H1 (cell line): ENCODE measurements around the gene CNTN5. TPM values are rescaled to one million over a fixed set of nuclear protein-coding genes. Genes with fewer than 3 reads are reported as not detected.
A peak's percentile ranks its signal among the peaks of the same experiment; 100 is the strongest.

Experiments
- CTCF ChIA-PET: fragments of 300-600 bp; sonication (Branson Sonifier 250); formaldehyde crosslinking; loops from one replicate; lab custom pipeline; 2021; ENCODE audit not compliant: partially characterized antibody; lab: Charles Lee
- POLR2A ChIA-PET: fragments of 300-600 bp; sonication (Branson Sonifier 250); formaldehyde crosslinking; loops from one replicate; lab custom pipeline; 2021; ENCODE audit warnings: inconsistent platforms; ENCODE audit not compliant: partially characterized antibody; lab: Charles Lee
- DNase-seq, 2 experiments: peaks; one replicate each; pipeline versions ENCODE4 v3.0.0 to v3.0.0-alpha.2; 2010 to 2022; ENCODE audit warnings: low spot score in 2 of 2, low read depth in 1 of 2, mixed read lengths in 1 of 2
- FAIRE-seq: peaks from 2 replicates; lab custom pipeline; 2011; peaks lifted over from hg19 to GRCh38; lab: Jason Lieb, UNC
- H2AFZ ChIP-seq: 2 replicates; pipeline ENCODE4 v1.8.1; 2012; ENCODE audit warnings: low read length, inconsistent platforms
- H2AK5ac ChIP-seq: 2 replicates; pipeline ENCODE4 v1.6.1; 2013; ENCODE audit warnings: low read depth, low read length
- H2BK120ac ChIP-seq: replicated peaks from 2 replicates; pipeline ENCODE3; 2013; ENCODE audit warnings: low read depth, low read length, inconsistent platforms
- H2BK12ac ChIP-seq: 2 replicates; pipeline ENCODE4 v1.6.1; 2013; ENCODE audit warnings: low read depth, low read length
- H2BK15ac ChIP-seq: 2 replicates; pipeline ENCODE4 v1.6.1; 2013; ENCODE audit warnings: low read length
- H2BK20ac ChIP-seq: 2 replicates; pipeline ENCODE4 v1.6.1; 2013; ENCODE audit warnings: low read length
- H2BK5ac ChIP-seq: 2 replicates; pipeline ENCODE4 v1.6.1; 2013; ENCODE audit warnings: low read depth, low read length
- H3K14ac ChIP-seq: 2 replicates; pipeline ENCODE4 v1.6.1; 2013; ENCODE audit warnings: inconsistent platforms; ENCODE audit not compliant: insufficient read length
- H3K18ac ChIP-seq: 2 replicates; pipeline ENCODE4 v1.6.1; 2013; ENCODE audit warnings: low read length; ENCODE audit errors: extremely low read depth
- H3K23ac ChIP-seq: 2 replicates; pipeline ENCODE4 v1.6.1; 2013; ENCODE audit warnings: inconsistent platforms; ENCODE audit not compliant: insufficient read length
- H3K23me2 ChIP-seq: 2 replicates; pipeline ENCODE4 v1.6.1; 2013; ENCODE audit warnings: low read depth, low read length
- H3K27ac ChIP-seq: 2 replicates; pipeline ENCODE4 v1.6.1; 2011; ENCODE audit warnings: low read depth, low read length, inconsistent platforms
- H3K27me3 ChIP-seq, 4 experiments: replicated peaks in 1 of 4; 1 replicate in 1 of 4; 2 replicates in 3 of 4; pipeline versions ENCODE4 v1.6.1 to v1.8.1; 2011 to 2013; ENCODE audit warnings: low read length in 3 of 4, mild to moderate bottlenecking in 3 of 4, inconsistent platforms in 2 of 4, mixed read lengths in 2 of 4, moderate library complexity in 1 of 4; ENCODE audit not compliant: control insufficient read depth in 3 of 4, insufficient read depth in 3 of 4; ENCODE audit errors: extremely low read depth in 1 of 4
- H3K36me3 ChIP-seq, 4 experiments: 2 replicates each; pipeline versions ENCODE4 v1.6.1 to v1.8.1; 2011 to 2013; ENCODE audit warnings: mild to moderate bottlenecking in 4 of 4, low read length in 3 of 4, moderate library complexity in 2 of 4, control low read depth in 1 of 4, inconsistent platforms in 1 of 4; ENCODE audit not compliant: insufficient read depth in 4 of 4, control insufficient read depth in 2 of 4
- H3K4ac ChIP-seq: replicated peaks from 2 replicates; pipeline ENCODE3; 2013; ENCODE audit warnings: low read length, low read depth, mixed read lengths, inconsistent platforms; ENCODE audit not compliant: insufficient read length
- H3K4me1 ChIP-seq, 4 experiments: replicated peaks in 1 of 4; 1 replicate in 1 of 4; 2 replicates in 3 of 4; pipeline versions ENCODE4 v1.6.1 to v1.8.1; 2011 to 2013; ENCODE audit warnings: low read length in 3 of 4, inconsistent platforms in 2 of 4, mixed read lengths in 1 of 4; ENCODE audit not compliant: insufficient read depth in 4 of 4, control insufficient read depth in 3 of 4
- H3K4me2 ChIP-seq, 2 experiments: 2 replicates each; pipeline versions ENCODE4 v1.6.1 to v1.8.1; 2011 to 2013; ENCODE audit warnings: low read depth in 2 of 2, low read length in 2 of 2, control low read depth in 1 of 2, inconsistent platforms in 1 of 2, mild to moderate bottlenecking in 1 of 2; ENCODE audit not compliant: insufficient read depth in 1 of 2
- H3K4me3 ChIP-seq, 4 experiments: fragments of 200-600, 300-600 bp in 1 of 4; sonication (generic), shearing (Covaris generic), sonication (Bioruptor Twin) in 1 of 4; 2 replicates each; pipeline versions ENCODE4 v1.5.1 to v1.8.1; 2011 to 2016; ENCODE audit warnings: low read length in 4 of 4, low read depth in 3 of 4, control low read depth in 2 of 4, inconsistent platforms in 2 of 4, mild to moderate bottlenecking in 2 of 4, mixed read lengths in 1 of 4, moderate library complexity in 1 of 4; ENCODE audit not compliant: insufficient read depth in 2 of 4; ENCODE audit errors: extremely low read depth in 1 of 4
- H3K56ac ChIP-seq: replicated peaks from 2 replicates; pipeline ENCODE3; 2013; ENCODE audit warnings: low read depth, mild to moderate bottlenecking, mixed read lengths, low read length, inconsistent platforms; ENCODE audit not compliant: insufficient read length
- H3K79me1 ChIP-seq: 2 replicates; pipeline ENCODE4 v1.6.1; 2013; ENCODE audit warnings: low read depth, low read length, control low read depth
- H3K79me2 ChIP-seq, 2 experiments: 2 replicates each; pipeline versions ENCODE4 v1.6.1 to v1.8.1; 2012 to 2013; ENCODE audit warnings: low read length in 2 of 2, mild to moderate bottlenecking in 2 of 2, inconsistent platforms in 1 of 2; ENCODE audit not compliant: insufficient read depth in 2 of 2, control insufficient read depth in 1 of 2
- H3K9ac ChIP-seq, 4 experiments: replicated peaks in 1 of 4; 1 replicate in 1 of 4; 2 replicates in 3 of 4; pipeline versions ENCODE4 v1.6.1 to v1.8.1; 2011 to 2013; ENCODE audit warnings: low read depth in 3 of 4, low read length in 3 of 4, control low read depth in 2 of 4, mild to moderate bottlenecking in 2 of 4, moderate library complexity in 2 of 4, inconsistent platforms in 1 of 4; ENCODE audit errors: extremely low read depth in 1 of 4
- H3K9me3 ChIP-seq, 2 experiments: 2 replicates each; pipeline versions ENCODE4 v1.6.1 to v1.8.1; 2012 to 2013; ENCODE audit warnings: mild to moderate bottlenecking in 2 of 2, moderate library complexity in 2 of 2, control low read depth in 1 of 2, inconsistent platforms in 1 of 2, low read depth in 1 of 2, low read length in 1 of 2, mixed read lengths in 1 of 2; ENCODE audit not compliant: insufficient read depth in 2 of 2
- H4K20me1 ChIP-seq, 2 experiments: replicated peaks in 1 of 2; 2 replicates each; pipeline versions ENCODE3 to v1.8.1; 2011 to 2013; ENCODE audit warnings: inconsistent platforms in 2 of 2, low read length in 2 of 2, mild to moderate bottlenecking in 1 of 2; ENCODE audit not compliant: insufficient read depth in 2 of 2, control insufficient read depth in 1 of 2
- H4K5ac ChIP-seq: 2 replicates; pipeline ENCODE4 v1.6.1; 2013; ENCODE audit warnings: low read length, low read depth, mixed read lengths, inconsistent platforms; ENCODE audit not compliant: insufficient read length
- H4K8ac ChIP-seq: 2 replicates; pipeline ENCODE4 v1.8.0; 2013; ENCODE audit warnings: mild to moderate bottlenecking, moderate library complexity, low read length, inconsistent platforms; ENCODE audit not compliant: insufficient read depth; ENCODE audit errors: extremely low read depth
- H4K91ac ChIP-seq: replicated peaks from 2 replicates; pipeline ENCODE3; 2013; ENCODE audit warnings: low read length, mixed read lengths, inconsistent platforms; ENCODE audit not compliant: insufficient read length
- CBX5 ChIP-seq: fragments of 300-800, 300-1000 bp; sonication (generic); IDR thresholded peaks from 2 replicates; pipeline ENCODE4 v1.7.1; 2016; ENCODE audit warnings: antibody characterized with exemption, low read length, low read depth
- CBX8 ChIP-seq: fragments of 300-800, 300-1000 bp; sonication (generic); IDR thresholded peaks from 2 replicates; pipeline ENCODE4 v1.7.1; 2016; ENCODE audit warnings: low read depth, low read length, borderline replicate concordance
- CHD2 ChIP-seq: IDR thresholded peaks from 2 replicates; pipeline ENCODE4 v1.6.1; 2012; ENCODE audit warnings: low read length, improper control_type of control experiment
- FOSL1 ChIP-seq: IDR thresholded peaks from 2 replicates; pipeline ENCODE4 v1.6.1; 2011; ENCODE audit warnings: mild to moderate bottlenecking, low read depth, low read length, moderate library complexity; ENCODE audit not compliant: insufficient read depth
- NANOG ChIP-seq: IDR thresholded peaks from 2 replicates; pipeline ENCODE4 v1.6.1; 2011; ENCODE audit warnings: low read length, low read depth, mild to moderate bottlenecking, inconsistent platforms; ENCODE audit not compliant: insufficient read depth, poor library complexity, severe bottlenecking
- PHF8 ChIP-seq: fragments of 200-600 bp; sonication (generic); conservative IDR thresholded peaks from 2 replicates; pipeline ENCODE4 v1.7.1; 2012; ENCODE audit warnings: low read depth, mild to moderate bottlenecking, inconsistent platforms, low read length, moderate library complexity
- RAD21 ChIP-seq, 2 experiments: IDR thresholded peaks in 1 of 2; conservative IDR thresholded peaks in 1 of 2; 2 replicates each; pipeline ENCODE4 v1.6.1; 2011; ENCODE audit warnings: low read depth in 2 of 2, low read length in 2 of 2, improper control_type of control experiment in 1 of 2, inconsistent platforms in 1 of 2, mild to moderate bottlenecking in 1 of 2, moderate library complexity in 1 of 2
- RFX5 ChIP-seq: IDR thresholded peaks from 2 replicates; pipeline ENCODE4 v1.6.1; 2011; ENCODE audit warnings: low read depth, low read length, improper control_type of control experiment, borderline replicate concordance
- RXRA ChIP-seq: IDR thresholded peaks from 2 replicates; pipeline ENCODE4 v1.6.1; 2011; ENCODE audit warnings: low read depth, mild to moderate bottlenecking, low read length, moderate library complexity; ENCODE audit not compliant: insufficient read depth
- SIX5 ChIP-seq: IDR thresholded peaks from 2 replicates; pipeline ENCODE4 v1.6.1; 2011; ENCODE audit warnings: mild to moderate bottlenecking, low read depth, low read length
- SP1 ChIP-seq: IDR thresholded peaks from 2 replicates; pipeline ENCODE4 v1.6.1; 2011; ENCODE audit warnings: low read depth, low read length
- SRF ChIP-seq: IDR thresholded peaks from 2 replicates; pipeline ENCODE4 v1.6.1; 2011; ENCODE audit warnings: mild to moderate bottlenecking, low read depth, low read length, moderate library complexity
- TBP ChIP-seq: IDR thresholded peaks from 2 replicates; pipeline ENCODE4 v1.6.1; 2011; ENCODE audit warnings: low read depth, low read length, improper control_type of control experiment
- TCF12 ChIP-seq: IDR thresholded peaks from 2 replicates; pipeline ENCODE4 v1.6.1; 2011; ENCODE audit warnings: low read depth, mild to moderate bottlenecking, low read length
- ZNF274 ChIP-seq: IDR thresholded peaks from 2 replicates; pipeline ENCODE4 v1.7.0; 2012; ENCODE audit warnings: low read length, borderline replicate concordance; ENCODE audit errors: extremely low read depth
- WGBS, 2 experiments: shearing (Covaris generic) in 1 of 2; methylation state at CpG; one replicate each; pipeline versions ENCODE4 v1.1.6 to v1.1.7; 2013 to 2015; ENCODE audit warnings: low lambda C conversion rate in 2 of 2, mixed read lengths in 2 of 2, inconsistent platforms in 1 of 2, low coverage in 1 of 2, missing lambda C conversion rate in 1 of 2; ENCODE audit not compliant: insufficient replicate concordance in 2 of 2, insufficient coverage in 1 of 2, insufficient read length in 1 of 2; ENCODE audit errors: extremely low coverage in 1 of 2, missing lambda C conversion rate in 1 of 2; 5-methylcytosine and 5-hydroxymethylcytosine counted together
- polyA plus RNA-seq, 7 experiments: library from polyadenylated mRNA; depleted of rRNA in 3 of 7; stranded (reverse) in 5 of 7; unstranded in 2 of 7; fragments of >200 nt in 5 of 7; fragments of 200-250 nt in 2 of 7; gene quantifications; 1 replicate in 5 of 7; 2 replicates in 1 of 7; 4 replicates in 1 of 7; pipeline versions ENCODE4 v1.2.1 to v1.2.3, GENCODE V29; 2011 to 2013; ENCODE audit warnings: missing spikeins in 2 of 7, mixed read lengths in 2 of 7
- total RNA-seq: library from RNA; stranded (reverse); fragmentation: NEBNext Ultra II Directional; extraction: Animal tissue kit (Norgen Biotek cat#: 25700); gene quantifications from 2 replicates; pipeline ENCODE4 v1.2.1, GENCODE V29; 2021

The CNTN5 gene
- total and polyA plus RNA-seq, 2 of the 8 experiments (the other 6 are each of a cell fraction or from before 2014, with no cell fraction given), result not detected

GRCh38 chr11:99197477-99197876, 176.7 kb downstream of the CNTN5 start:
- H2BK5ac ChIP-seq, result no peak overlapping the region
- H3K14ac ChIP-seq, result no peak overlapping the region
- H3K18ac ChIP-seq, result no peak overlapping the region
- no peaks in the 10 kb centered on the region for H3K79me1 ChIP-seq
- H2AK5ac ChIP-seq, result no peak overlapping the region
- no peaks in the 10 kb centered on the region for H3K27me3 ChIP-seq
- H3K36me3 ChIP-seq, result no peaks in the 10 kb centered on the region
- H2BK120ac ChIP-seq, result no peak overlapping the region
- 32% methylated on average over 1 of the region's 1 CpG; no CpG with 5 or more reads in 1 of the 2 experiments for WGBS, 2 experiments
- H2BK12ac ChIP-seq, result no peak overlapping the region
- no peak overlapping the region for H3K23ac ChIP-seq
- H2BK20ac ChIP-seq, result no peak overlapping the region
- H2BK15ac ChIP-seq, result no peak overlapping the region
- no peak overlapping the region for H4K5ac ChIP-seq
- DNase-seq, result no peak
- no peaks in the 10 kb centered on the region for H3K79me2 ChIP-seq
- peaks cover 0 to 10% (median 6%) of the 10 kb centered on the region in 4 experiments; a peak in 5 of 7 replicates for H3K4me1 ChIP-seq
- no peaks in the 10 kb centered on the region for H4K20me1 ChIP-seq
- H3K27ac ChIP-seq, result no peak overlapping the region
- ChIA-PET CTCF (interaction anchor here (0.9 kb wide), 1 partner anchor 84 kb away, joined by 4 read pairs; no protein-coding TSS in a partner anchor), POLR2A (no interaction called here)
- H2AFZ ChIP-seq, result no peak overlapping the region
- no peaks in the 10 kb centered on the region for H3K9me3 ChIP-seq
- H3K23me2 ChIP-seq, result no peaks in the 10 kb centered on the region
- no peak for FAIRE-seq
- H4K91ac ChIP-seq, result no peak overlapping the region
- no peak overlapping the region for H3K56ac ChIP-seq
- H4K8ac ChIP-seq, result no peak overlapping the region
- no peak overlapping the region for H3K4ac ChIP-seq
- H3K4me3 ChIP-seq, result no peak overlapping the region; a peak in 1 of 8 replicates
- H3K4me2 ChIP-seq, result 0 out of 4 replicates have a peak overlapping the region, but pooled peaks of 1 of the 2 experiments have one; percentile 0
- H3K9ac ChIP-seq, result no peak overlapping the region
- TF ChIP-seq PHF8, result no peak
- no peak for TF ChIP-seq SP1
- no peak for TF ChIP-seq CHD2
- TF ChIP-seq RFX5, result no peak
- no peak for TF ChIP-seq NANOG
- no peak for TF ChIP-seq SRF
- no peak for TF ChIP-seq TBP
- TF ChIP-seq CBX8, result no peak
- TF ChIP-seq SIX5, result no peak
- TF ChIP-seq TCF12, result no peak
- TF ChIP-seq RAD21 (IDR thresholded peaks at IDR 0.05 in 1 of 2, conservative IDR thresholded peaks at IDR 0.05 in 1 of 2; ENCODE audit: low read depth in 2 of 2, low read length in 2 of 2), result no peak
- no peak for TF ChIP-seq ZNF274
- TF ChIP-seq CBX5, result no peak
- no peak for TF ChIP-seq FOSL1
- no peak for TF ChIP-seq RXRA
